Mucosa of stomach (tissue), 1 donor: ENCODE results near the gene ZNF670.
"Not testable (repeated sequence)": the region's sequence is repeated elsewhere in the genome, so short reads cannot be mapped to it uniquely, and the experiment has no call there.

Source experiments
- H3K27me3 ChIP-seq: one replicate; pipeline ENCODE4 v1.7.0; 2013; ENCODE audit warnings: mild to moderate bottlenecking, low read length; ENCODE audit not compliant: control insufficient read depth, insufficient read depth
- H3K36me3 ChIP-seq: one replicate; pipeline ENCODE4 v1.7.0; 2013; ENCODE audit warnings: low read length; ENCODE audit not compliant: control insufficient read depth, insufficient read depth
- H3K4me1 ChIP-seq: one replicate; pipeline ENCODE4 v1.7.0; 2013; ENCODE audit warnings: mild to moderate bottlenecking, low read length; ENCODE audit not compliant: control insufficient read depth, insufficient read depth
- H3K4me3 ChIP-seq: one replicate; pipeline ENCODE4 v1.7.0; 2013; ENCODE audit warnings: low read length
- H3K9ac ChIP-seq: one replicate; pipeline ENCODE4 v1.7.0; 2013; ENCODE audit warnings: mild to moderate bottlenecking, low read length, moderate library complexity
- H3K9me3 ChIP-seq: one replicate; pipeline ENCODE4 v1.7.0; 2013; ENCODE audit warnings: mild to moderate bottlenecking, low read length, moderate library complexity; ENCODE audit not compliant: control insufficient read depth
- donor health status: Pancreatic carcinoma.

Gene ZNF670

GRCh38 chr1:247078258-247079140 lies at the start of gene ZNF670:
ZNF670 (minus strand) TSS chr1:247078811; CDS start chr1:247078596, 215 bp downstream.
- Histone ChIP-seq H3K4me3 (peak within 1 kb of the TSS; percentile 69), H3K36me3 (no peaks in the 10 kb centered on the region), H3K9me3 (no peaks in the 10 kb centered on the region), H3K27me3 (no peaks in the 10 kb centered on the region), H3K4me1 (peaks cover 14% of the 10 kb centered on the region), H3K9ac (peak within 1 kb of the TSS; percentile 91)

- not testable (repeated sequence) for H3K27me3 ChIP-seq, H3K4me1 ChIP-seq, H3K36me3 ChIP-seq, H3K9ac ChIP-seq, H3K9me3 ChIP-seq, H3K4me3 ChIP-seq
Observed at GRCh38 chr1:247127519-247128282, 49.1 kb upstream of the ZNF670 start.

- not testable (repeated sequence) for H3K9me3 ChIP-seq, H3K36me3 ChIP-seq, H3K4me1 ChIP-seq, H3K9ac ChIP-seq, H3K27me3 ChIP-seq, H3K4me3 ChIP-seq
Observed at GRCh38 chr1:247126601-247127000, 48.0 kb upstream of the ZNF670 start.

GRCh38 chr1:247126166-247126565 lies 47.6 kb upstream of the ZNF670 start:
- H3K4me1 ChIP-seq, H3K36me3 ChIP-seq, H3K27me3 ChIP-seq, H3K9me3 ChIP-seq, H3K4me3 ChIP-seq, H3K9ac ChIP-seq: not testable (repeated sequence)

DNA sequence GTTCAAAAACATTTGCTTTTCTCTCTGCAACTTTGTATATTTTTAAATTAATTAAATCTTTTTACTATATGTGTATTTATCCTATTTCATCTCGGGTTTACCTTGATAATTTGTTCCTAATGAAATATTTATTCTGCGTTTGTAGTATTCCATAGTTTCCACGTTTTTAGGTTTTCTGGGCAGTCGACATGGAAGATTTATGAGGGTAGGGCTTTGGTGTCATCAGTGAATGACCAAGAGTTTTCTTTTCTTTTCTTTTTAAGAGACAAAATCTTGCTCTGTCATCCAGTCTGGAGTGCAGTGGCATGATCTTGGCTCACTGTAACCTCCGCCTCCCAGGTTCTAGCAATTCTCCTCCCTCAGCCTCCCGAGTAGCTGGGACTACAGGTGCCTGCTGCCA lies 42.8 kb upstream of the ZNF670 start:
- no peak overlapping the region for H3K9ac ChIP-seq
- H3K4me1 ChIP-seq = no peaks in the 10 kb centered on the region
- H3K4me3 ChIP-seq = no peak overlapping the region
- no peaks in the 10 kb centered on the region for H3K36me3 ChIP-seq
- H3K27me3 ChIP-seq = no peaks in the 10 kb centered on the region
- H3K9me3 ChIP-seq = no peaks in the 10 kb centered on the region

GRCh38 chr1:247120408-247120668 lies 41.7 kb upstream of the ZNF670 start:
- H3K9ac ChIP-seq, H3K36me3 ChIP-seq, H3K4me3 ChIP-seq, H3K4me1 ChIP-seq, H3K27me3 ChIP-seq, H3K9me3 ChIP-seq: not testable (repeated sequence)

- Histone ChIP-seq H3K4me1 (no peaks in the 10 kb centered on the region), H3K4me3 (no peak overlapping the region), H3K27me3 (no peaks in the 10 kb centered on the region), H3K9me3 (no peaks in the 10 kb centered on the region), H3K36me3 (no peaks in the 10 kb centered on the region), H3K9ac (no peak overlapping the region)
Observed at GRCh38 chr1:247119600-247120407, 41.2 kb upstream of the ZNF670 start.

DNA sequence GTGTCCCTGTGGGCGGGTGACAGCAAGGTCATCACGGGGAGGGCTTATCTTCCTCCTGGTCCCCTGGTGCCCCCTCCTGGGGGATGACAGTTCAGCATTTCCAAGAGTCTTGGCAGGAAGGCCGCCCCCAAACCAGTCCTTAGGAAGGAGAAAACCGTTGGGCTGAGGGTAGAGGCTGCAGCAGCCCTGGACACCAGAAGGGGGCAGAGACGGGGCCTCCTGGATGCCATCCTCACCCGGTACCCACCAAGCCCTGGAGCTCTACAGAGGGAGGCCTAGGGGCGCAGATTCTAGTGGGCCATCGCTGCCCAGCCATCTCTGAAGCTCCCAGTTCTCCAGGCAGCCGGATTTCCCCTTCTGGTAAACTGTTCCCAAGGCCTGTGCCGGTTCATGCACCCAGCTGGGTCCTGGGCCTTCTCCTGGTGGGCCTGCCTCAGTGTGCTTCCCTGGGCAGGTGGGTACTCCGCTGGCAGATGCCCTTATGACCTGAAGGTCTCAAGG lies 40.4 kb upstream of the ZNF670 start:
- Histone ChIP-seq H3K9me3 (no peaks in the 10 kb centered on the region), H3K9ac (no peak overlapping the region), H3K4me1 (no peaks in the 10 kb centered on the region), H3K4me3 (no peak overlapping the region), H3K27me3 (no peaks in the 10 kb centered on the region), H3K36me3 (no peaks in the 10 kb centered on the region)

DNA sequence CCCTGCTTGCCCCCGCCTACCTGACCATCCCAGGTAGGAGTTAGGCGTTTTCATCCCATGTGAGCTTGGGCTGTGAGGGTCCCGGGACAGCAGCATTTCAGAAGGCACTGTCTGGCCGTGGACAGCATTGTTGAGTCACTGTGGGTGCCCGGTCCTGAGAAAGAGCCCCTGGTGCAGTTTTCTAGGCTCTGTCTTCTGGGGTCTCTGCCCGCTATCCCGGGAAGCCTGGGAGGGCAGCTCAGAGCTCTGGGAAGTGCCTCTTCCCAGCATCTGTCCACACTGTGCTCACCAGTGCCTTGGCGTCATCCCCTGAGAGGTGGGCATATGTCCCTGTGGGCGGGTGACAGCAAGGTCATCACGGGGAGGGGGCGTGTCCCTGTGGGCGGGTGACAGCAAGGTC lies 36.9 kb upstream of the ZNF670 start:
- Histone ChIP-seq H3K4me3 (no peak overlapping the region), H3K4me1 (peaks cover 9% of the 10 kb centered on the region), H3K9me3 (no peaks in the 10 kb centered on the region), H3K9ac (no peak overlapping the region), H3K36me3 (no peaks in the 10 kb centered on the region), H3K27me3 (peaks cover 3% of the 10 kb centered on the region)

GRCh38 chr1:247115141-247115510 lies 36.5 kb upstream of the ZNF670 start:
- no peaks in the 10 kb centered on the region for H3K9me3 ChIP-seq
- H3K36me3 ChIP-seq = no peaks in the 10 kb centered on the region
- peaks cover 5% of the 10 kb centered on the region for H3K27me3 ChIP-seq
- no peak overlapping the region for H3K9ac ChIP-seq
- no peak overlapping the region for H3K4me3 ChIP-seq
- H3K4me1 ChIP-seq = peaks cover 10% of the 10 kb centered on the region

DNA sequence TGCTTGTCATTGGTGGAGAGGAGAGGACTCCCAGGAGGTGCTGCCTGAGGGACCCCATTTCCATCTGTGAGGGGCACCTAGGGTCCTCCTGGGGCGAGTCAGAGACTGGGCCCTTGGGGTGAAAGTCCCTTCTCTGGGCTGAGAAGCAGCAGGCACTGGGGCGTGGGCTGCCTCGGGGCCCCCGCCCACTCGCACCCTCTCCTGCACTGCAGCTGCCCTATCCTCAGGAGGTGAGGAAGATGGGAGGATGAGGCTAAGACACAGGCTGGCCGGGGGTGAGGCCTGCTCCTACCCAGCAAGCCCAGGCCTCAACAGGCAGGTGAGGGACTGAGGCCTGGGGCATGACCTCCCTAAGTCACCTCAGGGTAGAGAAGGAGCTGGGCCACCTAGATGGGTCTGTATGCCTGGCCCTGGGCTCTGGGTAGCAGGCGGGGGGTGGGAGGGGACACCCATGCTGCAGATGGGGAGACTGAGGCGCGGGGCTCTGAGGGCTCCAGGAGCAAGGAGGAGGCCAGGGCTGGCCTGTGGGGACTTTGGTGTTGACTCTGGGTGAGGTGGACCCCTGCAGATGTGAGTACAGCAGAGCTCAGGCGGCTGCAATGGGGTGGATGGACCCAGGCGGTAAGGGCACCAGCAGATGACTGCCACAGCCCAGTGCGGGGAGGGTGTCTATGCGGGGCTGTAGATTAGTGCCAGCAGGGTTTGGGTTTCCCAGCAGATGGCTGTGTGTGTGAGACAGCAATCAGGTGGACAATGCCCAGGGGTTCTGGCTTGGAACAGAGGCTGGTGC lies 35.9 kb upstream of the ZNF670 start:
- Histone ChIP-seq H3K9ac (no peak overlapping the region), H3K4me1 (peaks cover 10% of the 10 kb centered on the region), H3K4me3 (no peak overlapping the region), H3K9me3 (no peaks in the 10 kb centered on the region), H3K27me3 (peaks cover 5% of the 10 kb centered on the region), H3K36me3 (no peaks in the 10 kb centered on the region)
